HG02763 (cell line): ENCODE data around the gene CDC5L.

Source experiments
- ATAC-seq: cut with Tn5 transposase; IDR thresholded peaks from one replicate; pipeline ENCODE4 v1.9.1; 2021; ENCODE audit warnings: mild to moderate bottlenecking, moderate library complexity; ENCODE audit not compliant: unreplicated experiment

CDC5L gene

GRCh38 chr6:44472250-44472945, 84.9 kb downstream of the CDC5L start:
- ATAC-seq: no peak

DNA sequence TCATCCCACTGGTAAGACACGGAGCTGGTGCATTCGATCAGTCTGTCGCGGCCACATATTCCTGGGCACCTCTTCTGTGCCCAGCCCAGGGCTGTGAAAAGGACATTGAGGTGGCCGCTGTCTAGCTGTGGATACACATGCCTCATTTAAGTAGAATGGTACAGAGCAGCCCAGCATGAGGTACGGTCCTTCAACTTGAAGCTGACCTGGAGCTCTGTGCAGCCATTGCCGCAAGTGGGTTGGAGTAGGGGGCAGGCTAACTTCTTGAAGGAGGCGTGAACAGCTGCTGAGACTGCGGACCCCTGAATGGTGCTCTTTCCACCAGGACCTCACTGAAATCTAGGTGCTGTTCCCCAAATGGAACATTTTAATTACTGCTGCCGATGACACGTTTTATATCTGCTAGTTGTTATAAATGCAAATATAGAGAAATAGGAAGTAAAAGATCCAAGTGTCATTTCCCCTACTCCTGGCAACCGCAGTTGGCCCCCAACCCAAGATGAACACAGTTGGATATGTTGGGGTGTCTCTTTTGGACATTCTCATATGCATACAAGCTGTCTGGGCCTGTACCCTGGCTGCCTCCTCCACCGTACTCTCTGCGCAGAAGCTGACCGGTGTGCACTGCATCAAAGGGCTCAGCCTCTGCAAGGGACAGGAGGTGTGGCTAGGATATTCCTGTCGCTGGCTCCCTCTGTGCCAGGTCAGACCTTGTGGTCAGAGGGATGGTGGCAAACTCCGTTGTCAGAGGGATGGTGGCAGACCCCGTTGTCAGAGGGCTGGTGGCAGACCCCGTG, 86.1 kb downstream of the CDC5L start:
- no peak for ATAC-seq

DNA sequence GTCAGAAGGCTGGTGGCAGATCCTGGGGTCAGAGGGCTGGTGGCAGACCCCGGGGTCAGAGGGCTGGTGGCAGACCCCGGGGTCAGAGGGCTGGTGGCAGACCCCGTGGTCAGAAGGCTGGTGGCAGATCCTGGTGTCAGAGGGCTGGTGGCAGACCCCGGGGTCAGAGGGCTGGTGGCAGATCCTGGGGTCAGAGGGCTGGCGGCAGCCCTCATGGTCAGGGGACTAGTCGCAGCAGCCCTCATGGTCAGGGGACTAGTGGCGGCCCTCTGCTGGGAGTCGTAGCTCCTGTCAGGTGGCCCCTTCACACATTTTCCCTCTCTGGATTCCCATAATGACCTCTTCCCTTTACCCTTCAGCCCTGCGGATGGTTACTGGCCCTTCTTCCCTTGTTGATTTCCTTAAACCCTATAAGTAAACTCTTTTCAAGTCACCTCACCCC, 86.7 kb downstream of the CDC5L start:
- ATAC-seq: no peak

DNA sequence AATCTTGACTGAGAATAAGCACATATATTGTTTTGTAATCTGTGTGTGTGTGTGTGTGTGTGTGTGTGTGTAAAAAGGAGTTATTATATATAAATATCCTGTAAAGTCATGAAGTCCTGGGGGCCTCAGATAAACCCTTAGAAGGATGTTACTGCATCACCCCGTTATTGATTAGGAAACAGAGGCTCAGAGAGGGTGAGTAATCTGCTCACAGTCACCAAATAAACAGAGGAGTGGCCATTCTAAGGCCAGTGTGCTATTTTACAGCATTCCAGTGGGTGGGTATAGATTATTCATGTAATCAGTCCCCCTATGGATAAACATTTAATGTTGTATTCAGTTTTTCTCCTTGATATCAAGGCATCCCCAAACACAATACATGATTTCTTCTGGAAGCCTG, 87.1 kb downstream of the CDC5L start:
- ATAC-seq: no peak

- ATAC-seq: no peak
Measured at GRCh38 chr6:44475417-44475778, 87.9 kb downstream of the CDC5L start.

DNA sequence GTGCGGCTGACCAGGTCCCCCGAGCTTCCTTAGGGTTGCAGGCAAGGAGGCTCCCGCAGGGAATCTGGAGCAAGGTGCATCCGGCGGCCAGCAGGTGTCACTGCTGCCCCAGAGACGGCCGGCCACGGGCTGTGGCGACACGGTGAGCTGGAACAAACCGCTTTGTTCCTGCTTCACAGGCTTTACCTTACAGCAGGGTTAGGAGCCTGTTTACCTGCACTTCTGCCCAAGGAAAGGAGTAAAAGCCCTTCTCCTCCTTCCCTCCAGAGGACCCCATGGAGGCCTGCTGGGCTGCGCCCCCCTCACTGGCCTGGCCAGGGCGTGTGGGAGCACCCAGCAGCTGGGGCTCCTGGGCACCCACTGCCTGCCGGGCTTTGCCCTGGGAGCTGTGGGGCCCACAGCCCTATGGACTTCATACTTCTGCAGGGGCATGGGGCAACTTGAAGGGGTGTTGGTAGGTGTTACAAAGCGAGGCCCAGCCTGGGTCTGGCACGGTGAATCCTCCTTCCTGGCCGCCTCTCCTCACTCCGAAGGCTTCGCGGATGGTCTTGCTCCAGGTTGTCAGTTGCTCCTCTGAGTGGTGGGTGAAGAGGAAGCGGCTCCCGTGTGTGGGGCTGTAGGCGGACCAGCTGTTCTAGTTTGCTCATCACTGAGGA, 88.4 kb downstream of the CDC5L start:
- ATAC-seq: peak; percentile 66

DNA sequence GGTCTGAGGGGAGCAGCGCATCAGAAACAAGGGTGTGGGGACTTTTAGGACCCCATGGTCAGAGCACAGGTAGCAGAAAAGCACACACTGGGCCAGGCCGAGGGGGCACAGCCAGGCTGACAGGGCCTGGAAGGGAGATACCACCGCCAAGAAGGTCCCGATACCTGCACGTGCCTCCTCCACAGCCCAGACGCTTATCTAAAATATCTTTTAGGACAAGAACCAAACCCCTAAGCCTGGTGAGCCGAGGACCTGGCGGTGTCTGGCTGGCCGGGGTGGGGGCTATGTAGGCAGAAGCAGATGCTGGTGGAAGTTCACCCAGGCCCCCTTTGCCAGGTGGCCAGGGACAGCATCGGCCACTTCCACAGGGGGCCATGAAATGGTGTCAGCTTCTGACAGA, 89.3 kb downstream of the CDC5L start:
- no peak for ATAC-seq

GRCh38 chr6:44477293-44477894, 89.9 kb downstream of the CDC5L start:
- ATAC-seq: no peak

DNA sequence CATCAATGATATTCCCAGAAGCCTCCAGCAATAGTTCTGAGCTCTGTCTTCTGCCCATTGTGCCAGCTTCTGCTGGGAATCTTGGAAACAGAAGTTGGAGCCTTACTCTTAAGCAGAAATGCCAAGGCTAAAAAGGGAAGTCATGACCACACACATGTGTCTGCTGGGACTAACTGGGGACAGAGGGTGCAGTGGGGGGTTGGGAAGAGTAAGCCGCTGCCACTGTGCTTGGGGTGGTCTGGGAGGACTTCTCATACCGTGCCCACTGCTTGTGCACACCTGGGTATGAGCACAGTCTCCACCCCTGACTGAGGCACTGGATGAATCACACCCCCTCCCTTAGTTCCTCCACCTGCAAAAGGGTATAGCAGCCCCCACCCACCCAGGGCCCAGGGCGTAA, 90.7 kb downstream of the CDC5L start:
- ATAC-seq: no peak

- no peak for ATAC-seq
Measured at GRCh38 chr6:44478591-44479254, 91.2 kb downstream of the CDC5L start.

GRCh38 chr6:44480097-44480541, 92.6 kb downstream of the CDC5L start:
- no peak for ATAC-seq

DNA sequence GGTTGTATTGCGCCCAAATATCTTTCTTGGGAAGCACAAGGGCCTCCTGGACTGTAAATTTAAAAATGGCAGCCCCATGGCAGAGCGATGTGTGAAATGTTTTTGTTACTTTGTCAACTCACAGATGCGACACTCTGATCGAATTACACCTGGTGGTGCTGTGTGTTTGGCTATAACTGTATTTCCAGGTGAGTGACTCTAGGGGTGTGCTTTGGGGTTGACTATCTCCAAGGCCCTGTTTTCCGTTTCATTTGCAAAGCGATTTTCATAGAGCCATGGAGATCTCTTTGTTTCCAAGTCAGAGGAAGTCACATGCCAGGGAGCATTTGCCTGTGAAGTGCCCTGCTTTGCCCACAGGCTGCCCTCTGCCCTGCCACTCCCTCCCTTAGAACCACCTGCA, 93.5 kb downstream of the CDC5L start:
- no peak for ATAC-seq

- ATAC-seq: no peak
Measured at GRCh38 chr6:44481760-44482159, 94.3 kb downstream of the CDC5L start.

DNA sequence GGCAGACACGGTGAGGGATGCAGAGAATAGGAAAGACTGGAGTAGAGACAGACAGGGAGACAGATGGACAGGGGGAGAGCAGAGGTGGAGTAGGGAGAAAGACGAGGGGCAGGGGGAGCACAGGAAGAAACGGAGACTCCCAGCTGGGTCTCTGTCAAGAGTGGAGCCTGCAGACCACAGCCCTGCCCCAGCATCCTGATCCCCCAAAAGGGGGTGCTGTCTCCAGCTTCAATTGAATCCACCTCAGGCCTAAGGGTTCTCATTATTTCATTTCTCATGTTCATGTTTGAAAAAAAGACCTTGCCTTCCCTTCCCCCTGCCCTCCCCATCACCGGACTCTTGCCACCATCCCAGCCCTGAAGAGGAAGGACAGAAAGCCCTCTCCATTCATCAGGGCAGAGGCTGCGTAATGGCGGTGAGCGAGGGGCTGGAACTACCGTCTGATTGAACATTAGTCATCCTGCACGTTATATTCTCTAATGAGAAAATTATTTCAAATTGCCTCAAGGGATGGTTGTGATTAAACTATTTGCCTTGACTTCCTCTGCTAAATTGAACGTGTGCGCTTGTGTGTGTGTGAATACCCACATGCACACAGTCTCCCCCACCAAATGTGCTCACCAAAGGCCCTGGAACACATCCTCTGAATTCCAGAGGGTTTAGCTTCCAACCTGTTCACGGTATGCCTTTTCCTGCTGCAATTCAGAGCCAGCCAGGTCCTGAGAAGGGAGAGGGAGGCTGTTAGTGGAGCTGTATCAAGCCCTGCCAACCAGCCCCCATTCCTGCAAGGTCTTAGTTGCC, 98.3 kb downstream of the CDC5L start:
- no peak for ATAC-seq

DNA sequence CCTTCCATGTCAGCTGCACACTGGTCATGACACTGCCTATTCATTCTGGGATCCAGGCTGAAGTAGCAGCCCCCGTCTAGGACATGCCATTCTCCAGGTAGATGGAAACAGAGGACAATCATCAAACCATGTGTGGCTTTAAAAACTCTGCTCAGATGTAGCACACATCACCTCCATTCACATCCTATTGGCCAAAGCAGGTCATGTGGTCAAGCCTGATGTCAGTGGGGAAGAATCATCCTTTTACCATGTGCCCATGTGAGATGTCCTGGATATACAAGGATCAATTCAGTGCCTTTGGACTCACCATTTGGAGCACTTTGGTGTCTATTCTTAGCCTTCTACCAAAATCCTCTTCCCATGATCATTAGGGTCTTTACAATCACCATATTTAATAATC, 99.5 kb downstream of the CDC5L start:
- no peak for ATAC-seq

GRCh38 chr6:44487586-44487985, 100.1 kb downstream of the CDC5L start:
- ATAC-seq: no peak

DNA sequence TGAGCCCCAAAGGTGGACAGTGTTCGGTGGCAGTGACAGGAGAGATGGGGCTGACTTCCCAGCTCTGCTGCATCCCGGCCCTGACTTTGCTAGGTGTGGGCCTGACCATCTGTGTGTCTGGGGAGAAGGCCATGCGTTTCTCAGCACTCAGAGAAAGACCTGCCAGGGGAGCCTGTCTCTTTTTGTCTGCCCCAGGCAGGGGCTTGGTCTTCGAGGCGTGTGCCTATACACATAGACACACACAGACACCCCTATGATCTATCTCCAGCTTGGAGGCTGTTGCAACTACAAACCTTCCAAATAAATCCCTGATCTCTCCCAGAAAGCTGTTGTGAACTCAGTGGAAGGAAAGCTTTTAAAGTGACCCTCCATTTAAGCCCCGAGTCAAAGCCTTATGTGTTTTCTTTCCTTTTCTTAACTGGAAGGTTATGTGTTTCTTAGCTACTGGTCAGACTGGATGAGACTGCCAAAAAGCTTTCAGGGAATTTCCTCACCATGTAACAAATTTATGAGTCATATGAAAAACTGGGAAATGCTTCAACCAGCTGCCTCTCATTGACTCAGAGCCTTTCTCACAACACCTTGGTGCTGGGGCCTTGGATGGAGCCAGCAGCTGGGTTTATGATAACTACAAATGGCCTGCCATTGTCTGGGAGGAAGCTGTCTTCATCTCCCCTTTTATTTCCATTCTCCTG, 102.6 kb downstream of the CDC5L start:
- ATAC-seq: no peak

DNA sequence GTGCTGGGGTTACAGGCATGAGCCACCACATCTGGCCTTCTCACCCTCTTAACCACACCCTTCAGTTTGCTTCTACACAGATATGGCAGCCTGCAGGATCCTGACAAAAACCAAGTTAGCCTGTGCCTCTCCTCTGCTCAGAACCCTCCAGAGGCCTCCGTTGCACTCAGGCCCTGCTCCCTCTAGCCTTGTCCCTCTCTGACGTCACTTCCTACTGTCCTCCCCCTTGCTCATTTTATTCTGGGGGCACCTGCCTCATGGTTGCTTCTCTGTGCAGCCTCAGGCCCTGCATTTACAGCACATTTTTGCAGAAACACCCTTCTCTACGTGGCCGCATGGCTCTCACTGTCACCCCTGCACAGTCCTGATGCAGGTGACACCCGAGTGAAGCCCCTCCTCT, 105.6 kb downstream of the CDC5L start:
- no peak for ATAC-seq

DNA sequence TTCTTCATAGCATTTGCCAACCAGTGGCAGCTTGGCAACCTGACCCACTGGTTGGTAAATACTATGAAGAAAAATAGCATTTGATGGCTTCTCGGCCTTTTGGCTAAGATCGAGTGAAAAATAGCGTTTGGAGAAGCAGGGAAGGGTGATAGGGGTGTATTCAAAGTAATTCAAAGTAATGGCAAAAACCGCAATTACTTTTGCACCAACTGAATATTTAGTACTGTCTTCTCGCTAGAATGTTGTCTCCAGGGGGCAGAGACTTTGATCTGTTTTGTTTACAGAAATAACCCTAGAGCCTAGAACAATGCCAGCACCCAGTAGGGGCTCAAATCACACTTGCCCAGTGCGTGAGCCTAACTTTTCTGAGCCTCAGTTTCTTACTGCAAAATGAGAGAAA, 106.1 kb downstream of the CDC5L start:
- no peak for ATAC-seq
